Measurements from ENCODE around the gene PLB1.
A peak's percentile ranks its signal among the peaks of the same experiment; 100 is the strongest.

Gene PLB1

GRCh38 chr2:28616396-28616999 is 120.6 kb downstream of the PLB1 start:
- no peak for DNase-seq

- no peak for DNase-seq
Observed at GRCh38 chr2:28617502-28618184, 121.8 kb downstream of the PLB1 start.

- DNase-seq = no peak
Observed at GRCh38 chr2:28618221-28619141, 122.6 kb downstream of the PLB1 start.

- DNase-seq = no peak
Observed at GRCh38 chr2:28619213-28620196, 123.6 kb downstream of the PLB1 start.

- no peak for DNase-seq
Observed at GRCh38 chr2:28620291-28620793, 124.5 kb downstream of the PLB1 start.

- no peak for DNase-seq
Observed at GRCh38 chr2:28620801-28621171, 124.9 kb downstream of the PLB1 start.

- DNase-seq = peak in 1 of 2 experiments; percentile 20
Observed at GRCh38 chr2:28621172-28622100, 125.6 kb downstream of the PLB1 start.

- DNase-seq = no peak
Observed at GRCh38 chr2:28622101-28622499, 126.2 kb downstream of the PLB1 start.

GRCh38 chr2:28623582-28624405 is 127.9 kb downstream of the PLB1 start:
- no peak for DNase-seq

GRCh38 chr2:28624436-28624792 is 128.6 kb downstream of the PLB1 start:
- DNase-seq = no peak

- DNase-seq = no peak
Observed at GRCh38 chr2:28624793-28625701, 129.2 kb downstream of the PLB1 start.

- no peak for DNase-seq
Observed at GRCh38 chr2:28626376-28626775, 130.5 kb downstream of the PLB1 start.

- no peak for DNase-seq
Observed at GRCh38 chr2:28626891-28627421, 131.1 kb downstream of the PLB1 start.

GRCh38 chr2:28627722-28628480 is 132.0 kb downstream of the PLB1 start:
- no peak for DNase-seq

GRCh38 chr2:28628506-28628905 is 132.6 kb downstream of the PLB1 start:
- no peak for DNase-seq

- DNase-seq = no peak
Observed at GRCh38 chr2:28628987-28629386, 133.1 kb downstream of the PLB1 start.

GRCh38 chr2:28629910-28630309 is 134.1 kb downstream of the PLB1 start:
- DNase-seq = no peak

- DNase-seq = no peak
Observed at GRCh38 chr2:28630341-28630740, 134.5 kb downstream of the PLB1 start.
